ENCODE measurements around the gene COL5A1.

GRCh38 chr9:134781591-134782302, 140.1 kb downstream of the COL5A1 start:
- TF ChIP-seq EZH2 (IDR thresholded peaks at IDR 0.05) (no peak), CTCF (IDR thresholded peaks at IDR 0.05) (peak; percentile 58)
